ACHN (cell line): Measurements from ENCODE around the gene SCFD2.

Experiments used
- DNase-seq: peaks from one replicate; pipeline ENCODE4 v3.0.0-alpha.2; 2015
- in situ Hi-C: cut with HindIII; loops from 2 replicates; pipeline ENCODE4 v1.10.0; 2017; ENCODE audit warnings: low sequenced_read_pairs, low pct_ligation_motif_present, low pct_unique_long_range_greater_than_20kb

SCFD2 gene

DNA sequence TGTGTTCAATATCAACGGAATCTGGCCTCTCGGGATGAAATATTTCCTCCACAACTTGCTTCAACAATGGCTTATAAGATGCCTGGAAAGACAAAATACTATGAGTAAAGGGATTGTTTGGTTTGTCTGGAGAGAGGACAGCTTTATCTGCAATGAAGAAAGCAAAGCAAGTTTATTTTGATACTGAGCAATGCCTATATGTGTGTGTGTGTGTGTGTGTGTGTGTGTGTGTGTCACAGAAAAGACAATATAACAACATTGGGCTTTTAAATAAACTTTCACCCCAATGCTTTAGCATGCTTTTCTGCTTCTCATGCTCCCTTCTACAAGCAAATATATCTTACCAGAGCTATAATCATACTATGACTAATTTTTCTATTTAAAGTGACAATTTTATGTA, 458.4 kb downstream of the SCFD2 start:
- in situ Hi-C loops: no loop called here

GRCh38 chr4:52904421-52904820, 461.4 kb downstream of the SCFD2 start:
- in situ Hi-C loops: no loop called here
- DNase-seq: no peak

More for the DNA sequence above, 458.4 kb downstream of the SCFD2 start:
- no peak for DNase-seq

DNA sequence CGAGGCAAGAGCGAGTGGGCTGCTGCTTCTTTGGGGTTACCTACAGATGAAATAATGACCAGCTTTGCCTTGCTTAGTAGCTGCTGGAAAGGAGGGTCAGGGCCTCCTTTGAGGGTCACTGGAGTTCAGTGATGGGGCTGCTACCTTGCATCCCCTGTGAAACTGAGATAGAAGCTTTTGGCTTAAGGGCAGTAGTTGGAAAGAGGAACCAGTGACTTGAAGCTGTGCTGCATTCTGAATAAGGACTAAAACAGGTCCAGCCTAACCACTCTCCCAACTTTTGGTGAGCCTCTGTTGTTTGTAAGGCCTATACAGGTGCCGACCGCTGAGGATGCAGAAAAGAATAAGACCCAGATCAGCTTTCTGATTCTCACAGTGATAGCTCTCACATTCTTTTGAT, 462.6 kb downstream of the SCFD2 start:
- no peak for DNase-seq

GRCh38 chr4:52894443-52894842, 471.4 kb downstream of the SCFD2 start:
- no peak for DNase-seq
- in situ Hi-C loops: no loop called here

More for the DNA sequence above, 462.6 kb downstream of the SCFD2 start:
- in situ Hi-C loops: no loop called here

DNA sequence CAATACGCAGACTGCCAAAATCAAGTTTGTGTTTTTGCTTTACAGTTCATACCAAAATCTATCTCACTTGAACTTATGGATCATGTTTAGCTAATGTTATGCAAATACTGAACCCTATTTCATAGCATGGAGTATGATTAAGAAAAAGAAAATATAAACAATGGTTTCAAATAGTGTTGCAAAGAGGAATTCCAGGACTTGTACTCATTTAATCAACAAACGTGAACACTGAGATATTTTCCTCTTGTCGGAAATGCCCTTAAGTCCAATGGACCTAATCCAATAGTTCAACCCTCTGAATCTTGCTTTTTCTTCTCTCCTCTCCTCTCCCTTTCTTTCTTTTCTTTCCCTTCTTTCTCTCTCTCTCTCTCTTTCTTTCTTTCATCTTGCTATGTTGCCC, 473.0 kb downstream of the SCFD2 start:
- in situ Hi-C loops: no loop called here
- DNase-seq: no peak

GRCh38 chr4:52891743-52892142, 474.1 kb downstream of the SCFD2 start:
- in situ Hi-C loops: no loop called here
- DNase-seq: no peak

GRCh38 chr4:52890521-52890791, 475.4 kb downstream of the SCFD2 start:
- DNase-seq: no peak
- in situ Hi-C loops: no loop called here

DNA sequence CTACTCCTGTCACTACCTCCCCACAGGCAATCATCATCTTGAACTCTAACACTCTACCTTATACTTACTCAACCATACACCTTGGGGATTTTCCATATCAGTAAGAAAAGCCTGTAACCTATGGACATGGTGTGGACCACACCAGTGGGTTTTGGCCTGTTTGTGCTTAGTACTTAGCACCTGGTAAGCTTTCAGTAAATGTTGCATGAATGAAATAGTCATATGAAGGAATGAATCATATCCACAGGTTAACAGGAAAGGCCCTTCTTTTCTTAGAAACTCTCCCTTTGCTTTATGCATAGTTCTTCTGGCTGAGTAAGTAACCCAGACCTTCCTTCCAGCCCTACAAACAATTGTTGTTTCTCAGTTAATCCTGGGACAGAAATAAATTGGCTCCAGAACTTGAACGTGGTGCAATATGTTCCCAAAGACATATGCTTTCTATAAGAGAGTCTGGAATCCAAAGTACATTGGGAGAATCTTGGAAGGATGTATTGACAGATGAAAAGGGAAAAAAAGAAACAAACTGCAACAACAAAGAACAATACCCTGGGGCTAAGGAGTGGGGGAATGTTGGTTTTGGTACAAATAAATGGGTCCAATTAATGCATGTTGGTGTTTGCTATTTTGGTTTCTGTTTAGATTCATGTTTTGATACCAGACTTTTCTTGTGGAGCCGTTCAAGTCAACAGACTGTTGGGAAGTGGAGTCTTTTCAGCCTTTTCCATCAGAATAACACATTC, 475.9 kb downstream of the SCFD2 start:
- in situ Hi-C loops: no loop called here

GRCh38 chr4:52889354-52889753, 476.5 kb downstream of the SCFD2 start:
- in situ Hi-C loops: no loop called here
- no peak for DNase-seq

More for the DNA sequence above, 475.9 kb downstream of the SCFD2 start:
- no peak for DNase-seq

DNA sequence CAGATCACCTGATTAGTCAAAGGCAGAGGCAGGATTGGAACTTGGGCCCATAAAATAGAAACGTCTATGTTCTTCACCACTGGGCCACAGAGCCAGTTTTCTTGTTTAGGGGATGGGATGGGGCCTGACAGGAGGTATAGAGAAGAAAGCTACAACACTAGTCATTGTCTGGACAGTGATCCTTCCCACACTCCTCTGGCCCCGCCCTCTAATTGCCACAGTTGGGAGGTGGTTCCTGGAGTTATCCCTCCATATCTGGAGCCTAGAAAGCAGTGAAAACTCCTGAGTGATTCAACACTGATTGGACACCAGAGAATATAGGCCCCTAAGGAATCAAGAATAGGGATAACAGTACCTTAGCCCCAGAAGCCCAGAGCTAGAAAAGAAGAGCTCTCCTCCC, 480.9 kb downstream of the SCFD2 start:
- in situ Hi-C loops: no loop called here
- DNase-seq: no peak

- in situ Hi-C loops: no loop called here
- no peak for DNase-seq
These were observed 481.9 kb downstream of the SCFD2 start for GRCh38 chr4:52883707-52884669.

DNA sequence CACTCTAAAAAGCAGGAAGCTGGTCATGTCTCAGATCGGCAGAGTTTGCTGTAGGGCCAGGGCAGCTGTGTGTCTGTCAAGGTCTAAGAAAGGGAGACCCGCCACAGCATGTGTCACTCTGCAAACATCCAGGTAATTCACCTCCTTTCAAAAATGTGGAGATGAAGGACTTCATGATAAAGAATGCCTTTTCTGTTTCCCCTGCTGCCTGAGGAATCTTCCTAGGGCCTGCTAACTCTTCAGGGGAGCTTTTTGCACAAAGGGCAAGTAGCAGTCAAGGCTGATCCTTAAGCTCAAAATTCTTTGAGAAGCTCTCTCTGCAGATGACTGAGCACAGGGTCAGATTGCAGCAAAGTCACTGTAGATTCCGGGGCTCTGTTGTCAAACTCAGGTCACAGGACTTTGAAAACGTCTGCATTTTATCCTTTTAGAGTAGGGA, 482.7 kb downstream of the SCFD2 start:
- DNase-seq: no peak
- in situ Hi-C loops: no loop called here

DNA sequence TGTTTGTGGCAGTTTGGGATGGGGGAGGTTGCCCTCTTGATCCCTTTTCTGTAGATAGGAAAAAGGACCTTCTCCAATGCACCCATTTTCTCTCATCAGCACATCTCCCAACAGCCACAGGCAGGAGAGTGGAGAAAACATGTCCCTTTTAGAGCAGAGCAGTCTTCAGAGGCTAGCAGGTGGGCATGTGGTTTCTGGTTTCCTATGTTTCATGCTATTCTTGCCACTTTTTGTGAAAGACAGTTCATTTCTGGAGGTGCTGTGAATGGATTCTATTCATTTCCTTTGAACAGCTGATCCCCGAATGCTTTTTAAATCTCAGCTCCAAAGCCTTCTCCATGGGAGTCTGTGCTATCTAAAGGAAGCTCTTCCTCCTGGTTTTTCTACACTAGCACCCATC, 484.9 kb downstream of the SCFD2 start:
- in situ Hi-C loops: no loop called here
- DNase-seq: no peak

DNA sequence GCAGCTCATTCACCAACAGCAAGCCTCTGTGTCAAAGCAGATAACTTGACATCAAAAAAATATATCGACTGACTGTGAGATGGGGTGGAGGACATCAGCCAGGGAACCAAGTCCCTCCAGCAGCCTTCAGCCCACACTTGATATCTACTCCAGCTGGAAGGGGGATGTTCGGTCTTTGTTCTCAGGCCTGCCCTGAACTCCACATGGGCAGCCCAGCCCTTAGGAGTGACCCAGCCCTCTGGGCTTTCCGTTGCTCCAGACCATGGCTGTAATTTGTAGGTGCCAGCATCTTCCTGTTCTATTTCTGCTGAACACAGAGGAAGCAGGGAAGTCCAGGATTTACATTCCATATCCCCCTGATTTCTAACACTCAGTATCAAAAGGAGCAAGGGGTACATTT, 486.4 kb downstream of the SCFD2 start:
- DNase-seq: no peak
- in situ Hi-C loops: no loop called here

GRCh38 chr4:52877694-52878093, 488.2 kb downstream of the SCFD2 start:
- in situ Hi-C loops: no loop called here
- DNase-seq: no peak

GRCh38 chr4:52877036-52877435, 488.8 kb downstream of the SCFD2 start:
- in situ Hi-C loops: no loop called here
- no peak for DNase-seq

- in situ Hi-C loops: no loop called here
- DNase-seq: no peak
These were observed 489.8 kb downstream of the SCFD2 start for GRCh38 chr4:52876069-52876468.

DNA sequence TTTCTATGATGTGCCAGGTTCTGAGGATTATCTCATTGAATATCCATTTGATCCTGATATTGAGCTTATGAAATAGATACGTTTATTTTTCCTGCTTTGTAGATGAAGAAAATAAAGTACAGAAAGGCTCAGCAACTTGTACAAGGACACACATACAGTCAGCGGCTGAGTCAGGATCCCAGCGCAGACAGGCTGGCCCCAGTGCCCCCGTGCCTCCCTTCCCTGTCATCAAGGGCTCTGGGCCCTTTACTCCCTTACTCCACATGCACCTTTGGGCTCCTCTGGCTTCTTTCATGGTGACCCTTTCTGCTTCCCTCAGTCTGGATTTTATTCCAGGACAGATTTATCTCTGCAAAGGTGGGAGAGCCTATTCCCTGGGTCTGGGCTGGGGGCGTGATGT, 490.9 kb downstream of the SCFD2 start:
- DNase-seq: no peak
- in situ Hi-C loops: no loop called here

GRCh38 chr4:52873861-52874343, 492.0 kb downstream of the SCFD2 start:
- in situ Hi-C loops: no loop called here
- no peak for DNase-seq

DNA sequence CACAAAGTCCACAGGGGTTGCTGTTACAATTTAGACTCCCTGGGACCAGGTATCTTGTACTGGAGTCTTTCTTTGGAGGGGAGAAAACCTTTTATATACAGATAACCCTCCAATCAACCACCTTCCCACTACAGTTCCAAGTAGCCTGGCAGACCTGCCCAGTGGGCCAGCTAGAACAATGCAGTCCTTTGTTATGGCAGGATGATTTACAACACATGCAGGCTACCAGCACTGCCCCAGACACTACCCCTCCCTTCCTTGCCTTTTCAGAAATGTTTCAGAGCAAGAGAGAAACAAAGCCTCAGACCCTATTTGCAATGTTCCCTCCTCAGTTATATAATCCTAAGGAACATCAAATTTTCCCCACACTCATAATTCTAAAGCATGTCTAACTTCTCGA, 492.7 kb downstream of the SCFD2 start:
- DNase-seq: no peak
- in situ Hi-C loops: no loop called here
